Panc1 (cell line): ENCODE results near the gene ANO3. TPM values are rescaled to one million over a fixed set of nuclear protein-coding genes. Genes with fewer than 3 reads are reported as not detected.

Source experiments
- ATAC-seq: fragments of 200-7000 bp; cut with Tn5 transposase; 2 replicates; pipeline ENCODE4 v1.9.1; 2020; ENCODE audit warnings: mild to moderate bottlenecking, moderate library complexity
- BruUV-seq: library from RNA; stranded (reverse); fragments of 400-500 nt; replicated peaks from 2 replicates; lab custom pipeline; 2021; lab: Mats Ljungman, UMichigan
- CTCF ChIA-PET: fragments of 300-600 bp; sonication (Branson Sonifier 250); formaldehyde crosslinking; loops from one replicate; lab custom pipeline; 2022; ENCODE audit warnings: antibody characterized with exemption; lab: Charles Lee
- POLR2A ChIA-PET: fragments of 300-600 bp; sonication (Branson Sonifier 250); formaldehyde crosslinking; loops from one replicate; lab custom pipeline; 2022; ENCODE audit warnings: antibody characterized with exemption; lab: Charles Lee
- DNase-seq: peaks from one replicate; pipeline ENCODE4 v3.0.0-alpha.2; 2010; ENCODE audit warnings: low read depth, low spot score
- H3K27ac ChIP-seq: 2 replicates; pipeline ENCODE4 v1.5.1; 2011; ENCODE audit warnings: mild to moderate bottlenecking, low read length, inconsistent platforms
- H3K27me3 ChIP-seq: fragments of 200-500 bp; sonication (Bioruptor generic); 2 replicates; pipeline ENCODE4 v1.6.0; 2014; ENCODE audit warnings: low read length, inconsistent platforms; ENCODE audit not compliant: control insufficient read depth, insufficient read depth
- H3K36me3 ChIP-seq: fragments of 200-500 bp; sonication (Bioruptor generic); 2 replicates; pipeline ENCODE4 v1.5.1; 2014; ENCODE audit warnings: inconsistent platforms, mild to moderate bottlenecking, low read length, moderate library complexity; ENCODE audit not compliant: control insufficient read depth, insufficient read depth
- H3K4me1 ChIP-seq: 2 replicates; pipeline ENCODE4 v1.5.1; 2011; ENCODE audit warnings: inconsistent platforms, mild to moderate bottlenecking, low read length, moderate library complexity; ENCODE audit not compliant: control insufficient read depth, insufficient read depth
- H3K4me3 ChIP-seq, 2 experiments: 2 replicates each; pipeline ENCODE4 v1.5.1; 2011 to 2012; ENCODE audit warnings: low read depth in 2 of 2, low read length in 2 of 2, mild to moderate bottlenecking in 2 of 2, inconsistent platforms in 1 of 2, moderate library complexity in 1 of 2
- H3K9me3 ChIP-seq: fragments of 200-500 bp; sonication (Bioruptor generic); 2 replicates; pipeline ENCODE4 v1.5.1; 2014; ENCODE audit warnings: low read depth, mild to moderate bottlenecking, inconsistent platforms, low read length, moderate library complexity; ENCODE audit not compliant: control insufficient read depth, insufficient read depth
- POLR2AphosphoS5 ChIP-seq: IDR thresholded peaks from 2 replicates; pipeline ENCODE4 v1.6.1; 2012; ENCODE audit warnings: mild to moderate bottlenecking, low read depth, low read length, moderate library complexity
- REST ChIP-seq, 2 experiments: IDR thresholded peaks; 2 replicates each; pipeline ENCODE4 v1.6.1; 2011 to 2012; ENCODE audit warnings: low read depth in 2 of 2, control low read depth in 1 of 2, low read length in 1 of 2, mild to moderate bottlenecking in 1 of 2, moderate library complexity in 1 of 2; ENCODE audit not compliant: insufficient read depth in 1 of 2
- SIN3A ChIP-seq: IDR thresholded peaks from 2 replicates; pipeline ENCODE4 v1.6.1; 2012; ENCODE audit warnings: low read depth, mild to moderate bottlenecking, low read length, moderate library complexity, borderline replicate concordance; ENCODE audit not compliant: insufficient read depth
- TCF7L2 ChIP-seq: IDR thresholded peaks from 2 replicates; pipeline ENCODE4 v1.6.1; 2011; ENCODE audit warnings: mild to moderate bottlenecking, low read depth, low read length, inconsistent platforms
- in situ Hi-C: cut with HindIII; loops from 2 replicates; pipeline ENCODE4 v1.10.0; 2016; ENCODE audit warnings: low sequenced_read_pairs, low pct_unique_long_range_greater_than_20kb
- intact Hi-C: fragments of 100-400 bp; cut with micrococcal nuclease; formaldehyde crosslinking; loops from one replicate; pipeline ENCODE4 v1.10.0; 2022; ENCODE audit not compliant: unreplicated experiment
- total RNA-seq: library from RNA; stranded (reverse); gene quantifications from one replicate; pipeline ENCODE4 v1.2.1, GENCODE V29; 2021; ENCODE audit not compliant: unreplicated experiment
- TF ChIP-seq, protein P1 (sequence below): fragments of 450-650 bp; IDR thresholded peaks from 2 replicates; pipeline ENCODE4 v1.5.1; 2017; ENCODE audit warnings: mild to moderate bottlenecking

ANO3 gene
- total RNA-seq, 1 experiment from 2014 or later = not detected

- ChIA-PET CTCF (no interaction called here), POLR2A (no interaction called here)
- Histone ChIP-seq H3K36me3 (no peaks in the 10 kb centered on the region), H3K9me3 (no peaks in the 10 kb centered on the region), H3K4me1 (no peaks in the 10 kb centered on the region), H3K4me3 (no peak overlapping the region), H3K27me3 (no peaks in the 10 kb centered on the region), H3K27ac (no peak overlapping the region)
- in situ Hi-C loops (no loop called here), intact Hi-C loops (no loop called here)
- BruUV-seq = no TSS peak
- ATAC-seq (no peak), DNase-seq (no peak)
- TF ChIP-seq, protein P1, sequence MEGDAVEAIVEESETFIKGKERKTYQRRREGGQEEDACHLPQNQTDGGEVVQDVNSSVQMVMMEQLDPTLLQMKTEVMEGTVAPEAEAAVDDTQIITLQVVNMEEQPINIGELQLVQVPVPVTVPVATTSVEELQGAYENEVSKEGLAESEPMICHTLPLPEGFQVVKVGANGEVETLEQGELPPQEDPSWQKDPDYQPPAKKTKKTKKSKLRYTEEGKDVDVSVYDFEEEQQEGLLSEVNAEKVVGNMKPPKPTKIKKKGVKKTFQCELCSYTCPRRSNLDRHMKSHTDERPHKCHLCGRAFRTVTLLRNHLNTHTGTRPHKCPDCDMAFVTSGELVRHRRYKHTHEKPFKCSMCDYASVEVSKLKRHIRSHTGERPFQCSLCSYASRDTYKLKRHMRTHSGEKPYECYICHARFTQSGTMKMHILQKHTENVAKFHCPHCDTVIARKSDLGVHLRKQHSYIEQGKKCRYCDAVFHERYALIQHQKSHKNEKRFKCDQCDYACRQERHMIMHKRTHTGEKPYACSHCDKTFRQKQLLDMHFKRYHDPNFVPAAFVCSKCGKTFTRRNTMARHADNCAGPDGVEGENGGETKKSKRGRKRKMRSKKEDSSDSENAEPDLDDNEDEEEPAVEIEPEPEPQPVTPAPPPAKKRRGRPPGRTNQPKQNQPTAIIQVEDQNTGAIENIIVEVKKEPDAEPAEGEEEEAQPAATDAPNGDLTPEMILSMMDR = no peak
- no peak for TF ChIP-seq SIN3A
- no peak for TF ChIP-seq REST (IDR thresholded peaks at IDR 0.05; ENCODE audit: insufficient read depth in 1 of 2, low read depth in 2 of 2, low read length in 1 of 2)
- TF ChIP-seq POLR2AphosphoS5 = no peak
- no peak for TF ChIP-seq TCF7L2
Measured at GRCh38 chr11:26353010-26353409, 21.1 kb downstream of the ANO3 start.

DNA sequence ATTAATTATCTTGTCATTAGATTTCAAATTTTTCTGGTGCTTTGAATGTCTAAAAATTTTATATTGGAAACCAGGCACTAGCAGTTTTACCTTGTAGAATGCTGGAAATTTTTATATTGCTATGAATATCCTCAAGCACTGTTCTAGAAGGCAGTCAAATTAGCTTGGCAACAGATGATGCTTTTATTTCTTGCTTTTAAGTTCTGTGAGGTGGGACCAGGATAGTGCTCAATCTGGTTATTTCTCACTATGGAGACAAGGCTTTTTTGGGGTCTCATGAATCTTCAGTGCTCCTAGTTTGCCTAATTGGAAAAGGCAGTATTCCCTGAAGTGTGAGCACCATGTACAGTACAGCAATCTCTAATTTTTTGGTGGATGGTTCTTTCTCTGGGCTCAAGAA lies 27.1 kb downstream of the ANO3 start:
- no peak for ATAC-seq
- intact Hi-C loops (no loop called here), in situ Hi-C loops (no loop called here)
- TF ChIP-seq POLR2AphosphoS5 = no peak
- DNase-seq = no peak
- Histone ChIP-seq H3K4me3 (no peak overlapping the region), H3K9me3 (no peaks in the 10 kb centered on the region), H3K27ac (no peak overlapping the region), H3K27me3 (no peaks in the 10 kb centered on the region), H3K4me1 (no peaks in the 10 kb centered on the region), H3K36me3 (no peaks in the 10 kb centered on the region)
- BruUV-seq = no TSS peak
- CTCF ChIA-PET = no interaction called here
- POLR2A ChIA-PET = no interaction called here

DNA sequence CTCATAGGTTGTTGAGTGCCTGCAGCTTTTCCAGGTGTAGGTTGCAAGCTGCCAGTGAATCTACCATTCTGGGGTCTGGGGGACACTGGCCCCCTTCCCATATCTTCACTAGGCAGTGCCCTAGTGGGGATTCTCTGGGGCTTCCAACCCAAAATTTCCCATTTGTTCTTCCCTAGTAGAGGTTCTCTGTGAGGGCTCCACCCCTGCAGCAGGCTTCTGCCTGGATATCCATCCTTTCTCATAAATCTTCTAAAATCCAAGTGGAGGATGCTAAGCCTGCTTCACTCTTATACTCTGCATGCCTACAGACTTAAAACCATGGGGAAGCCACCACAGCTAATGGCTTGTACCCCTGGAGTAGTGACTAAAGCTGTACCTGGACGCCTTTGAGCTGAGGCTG lies 33.4 kb downstream of the ANO3 start:
- no peaks in the 10 kb centered on the region for H3K4me1 ChIP-seq
- H3K27ac ChIP-seq = no peak overlapping the region
- intact Hi-C loops = no loop called here
- no peak overlapping the region for H3K4me3 ChIP-seq
- TF ChIP-seq, protein P1 = no peak
- TF ChIP-seq REST (IDR thresholded peaks at IDR 0.05; ENCODE audit: insufficient read depth in 1 of 2, low read depth in 2 of 2, low read length in 1 of 2) (no peak), SIN3A (no peak), TCF7L2 (no peak), POLR2AphosphoS5 (no peak)
- no peak for DNase-seq
- no peak for ATAC-seq
- ChIA-PET POLR2A (no interaction called here), CTCF (no interaction called here)
- H3K27me3 ChIP-seq = no peaks in the 10 kb centered on the region
- H3K9me3 ChIP-seq = no peaks in the 10 kb centered on the region
- H3K36me3 ChIP-seq = no peaks in the 10 kb centered on the region
- in situ Hi-C loops = no loop called here
- no TSS peak for BruUV-seq
